ENCODE measurements around the gene SLC39A9. TPM values are rescaled to one million over a fixed set of nuclear protein-coding genes. Genes with fewer than 3 reads are reported as not detected.

The SLC39A9 gene
- total RNA-seq, 4 donors from 2014 or later = 64.9 to 101 (median 81.3) TPM

DNA sequence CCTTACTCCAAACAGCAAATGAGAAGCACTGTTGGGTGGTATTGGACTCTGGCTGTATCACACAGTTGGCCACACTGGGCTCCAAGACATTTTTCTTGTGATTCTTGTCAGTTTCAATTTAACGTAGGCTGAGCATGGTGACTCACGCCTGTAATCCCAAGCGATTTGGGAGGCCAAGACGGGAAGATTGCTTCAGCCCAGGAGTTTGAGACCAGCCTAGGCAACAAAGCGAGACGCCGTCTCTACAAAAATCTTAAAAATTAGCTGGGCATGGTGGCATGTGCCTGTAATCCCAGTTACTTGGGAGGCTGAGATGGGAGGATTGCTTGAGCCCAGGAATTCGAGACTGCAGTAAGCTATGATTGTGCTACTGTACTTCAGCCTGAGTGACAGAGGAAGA lies 50.7 kb downstream of the SLC39A9 start:
- DNase-seq = no peak
- Histone ChIP-seq H3K36me3 (no peaks in the 10 kb centered on the region), H3K27ac (no peak overlapping the region), H3K4me3 (replicated peaks in 1 of 3) (no peak overlapping the region), H3K9me3 (no peaks in the 10 kb centered on the region), H3K4me1 (peaks cover 7 to 8% of the 10 kb centered on the region in 2 donors), H3K27me3 (no peaks in the 10 kb centered on the region)
- 96 to 98% methylated on average over 8 of the region's 8 CpGs for WGBS, 2 donors
- no peak for TF ChIP-seq POLR2A (IDR thresholded peaks at IDR 0.05)
- TF ChIP-seq, protein P1, sequence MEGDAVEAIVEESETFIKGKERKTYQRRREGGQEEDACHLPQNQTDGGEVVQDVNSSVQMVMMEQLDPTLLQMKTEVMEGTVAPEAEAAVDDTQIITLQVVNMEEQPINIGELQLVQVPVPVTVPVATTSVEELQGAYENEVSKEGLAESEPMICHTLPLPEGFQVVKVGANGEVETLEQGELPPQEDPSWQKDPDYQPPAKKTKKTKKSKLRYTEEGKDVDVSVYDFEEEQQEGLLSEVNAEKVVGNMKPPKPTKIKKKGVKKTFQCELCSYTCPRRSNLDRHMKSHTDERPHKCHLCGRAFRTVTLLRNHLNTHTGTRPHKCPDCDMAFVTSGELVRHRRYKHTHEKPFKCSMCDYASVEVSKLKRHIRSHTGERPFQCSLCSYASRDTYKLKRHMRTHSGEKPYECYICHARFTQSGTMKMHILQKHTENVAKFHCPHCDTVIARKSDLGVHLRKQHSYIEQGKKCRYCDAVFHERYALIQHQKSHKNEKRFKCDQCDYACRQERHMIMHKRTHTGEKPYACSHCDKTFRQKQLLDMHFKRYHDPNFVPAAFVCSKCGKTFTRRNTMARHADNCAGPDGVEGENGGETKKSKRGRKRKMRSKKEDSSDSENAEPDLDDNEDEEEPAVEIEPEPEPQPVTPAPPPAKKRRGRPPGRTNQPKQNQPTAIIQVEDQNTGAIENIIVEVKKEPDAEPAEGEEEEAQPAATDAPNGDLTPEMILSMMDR (IDR thresholded peaks at IDR 0.05) = no peak
- intact Hi-C loops (cut with DNase I) = no loop called here

DNA sequence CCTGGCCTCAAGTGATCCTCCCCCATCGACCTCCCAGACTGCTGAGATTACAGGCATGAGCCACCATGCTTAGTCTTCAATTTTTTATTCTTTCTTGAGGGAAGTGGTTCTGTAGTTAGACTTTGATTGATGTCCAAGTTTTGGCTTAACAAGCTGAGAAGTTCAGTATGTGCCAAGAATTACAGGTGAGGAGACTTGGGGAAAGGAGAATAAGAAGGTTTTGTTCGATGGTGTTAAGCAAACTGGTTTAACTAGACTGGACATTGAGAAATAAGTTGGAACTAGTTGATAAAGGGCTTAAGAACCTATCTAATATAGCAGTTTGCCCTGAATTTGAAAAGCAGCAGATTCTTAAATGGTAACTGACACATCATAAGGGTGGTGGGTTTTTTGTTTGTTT lies 53.4 kb downstream of the SLC39A9 start:
- 66 to 76% methylated on average over 2 of the region's 2 CpGs for WGBS, 2 donors
- TF ChIP-seq, protein P1 (IDR thresholded peaks at IDR 0.05) = no peak
- TF ChIP-seq POLR2A (IDR thresholded peaks at IDR 0.05) = no peak
- H3K36me3 ChIP-seq = peaks cover 6 to 9% of the 10 kb centered on the region in 2 donors
- intact Hi-C loops (cut with DNase I) = no loop called here
- H3K4me3 ChIP-seq (replicated peaks in 1 of 3) = no peak overlapping the region
- H3K27me3 ChIP-seq = no peaks in the 10 kb centered on the region
- DNase-seq = no peak
- H3K27ac ChIP-seq = no peak overlapping the region
- no peaks in the 10 kb centered on the region for H3K9me3 ChIP-seq
- peaks cover 6 to 7% of the 10 kb centered on the region in 2 donors for H3K4me1 ChIP-seq

DNA sequence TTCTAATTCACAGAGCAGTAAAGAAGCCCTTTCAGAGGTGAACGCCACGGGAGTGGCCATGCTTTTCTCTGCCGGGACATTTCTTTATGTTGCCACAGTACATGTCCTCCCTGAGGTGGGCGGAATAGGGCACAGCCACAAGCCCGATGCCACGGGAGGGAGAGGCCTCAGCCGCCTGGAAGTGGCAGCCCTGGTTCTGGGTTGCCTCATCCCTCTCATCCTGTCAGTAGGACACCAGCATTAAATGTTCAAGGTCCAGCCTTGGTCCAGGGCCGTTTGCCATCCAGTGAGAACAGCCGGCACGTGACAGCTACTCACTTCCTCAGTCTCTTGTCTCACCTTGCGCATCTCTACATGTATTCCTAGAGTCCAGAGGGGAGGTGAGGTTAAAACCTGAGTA lies 59.9 kb downstream of the SLC39A9 start:
- no peak for DNase-seq
- Histone ChIP-seq H3K4me1 (no peaks in the 10 kb centered on the region), H3K27ac (no peak overlapping the region), H3K36me3 (peaks cover 6 to 9% of the 10 kb centered on the region in 2 donors), H3K9me3 (no peaks in the 10 kb centered on the region), H3K4me3 (replicated peaks in 1 of 3) (no peak overlapping the region), H3K27me3 (no peaks in the 10 kb centered on the region)
- 93 to 94% methylated on average over 11 of the region's 11 CpGs for WGBS, 2 donors
- TF ChIP-seq POLR2A (IDR thresholded peaks at IDR 0.05) = no peak
- TF ChIP-seq, protein P1 (IDR thresholded peaks at IDR 0.05) = no peak
- intact Hi-C loops (cut with DNase I) = no loop called here

DNA sequence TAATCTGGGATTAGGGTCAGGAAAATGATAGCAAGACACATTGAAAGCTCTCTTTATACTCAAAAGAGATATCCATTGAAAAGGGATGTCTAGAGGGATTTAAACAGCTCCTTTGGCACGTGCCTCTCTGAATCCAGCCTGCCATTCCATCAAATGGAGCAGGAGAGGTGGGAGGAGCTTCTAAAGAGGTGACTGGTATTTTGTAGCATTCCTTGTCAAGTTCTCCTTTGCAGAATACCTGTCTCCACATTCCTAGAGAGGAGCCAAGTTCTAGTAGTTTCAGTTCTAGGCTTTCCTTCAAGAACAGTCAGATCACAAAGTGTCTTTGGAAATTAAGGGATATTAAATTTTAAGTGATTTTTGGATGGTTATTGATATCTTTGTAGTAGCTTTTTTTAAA lies 60.6 kb downstream of the SLC39A9 start:
- intact Hi-C loops (cut with DNase I) = no loop called here
- 48 to 63% methylated on average over 1 of the region's 1 CpG for WGBS, 2 donors
- H3K36me3 ChIP-seq = peaks cover 6 to 9% of the 10 kb centered on the region in 2 donors

DNA sequence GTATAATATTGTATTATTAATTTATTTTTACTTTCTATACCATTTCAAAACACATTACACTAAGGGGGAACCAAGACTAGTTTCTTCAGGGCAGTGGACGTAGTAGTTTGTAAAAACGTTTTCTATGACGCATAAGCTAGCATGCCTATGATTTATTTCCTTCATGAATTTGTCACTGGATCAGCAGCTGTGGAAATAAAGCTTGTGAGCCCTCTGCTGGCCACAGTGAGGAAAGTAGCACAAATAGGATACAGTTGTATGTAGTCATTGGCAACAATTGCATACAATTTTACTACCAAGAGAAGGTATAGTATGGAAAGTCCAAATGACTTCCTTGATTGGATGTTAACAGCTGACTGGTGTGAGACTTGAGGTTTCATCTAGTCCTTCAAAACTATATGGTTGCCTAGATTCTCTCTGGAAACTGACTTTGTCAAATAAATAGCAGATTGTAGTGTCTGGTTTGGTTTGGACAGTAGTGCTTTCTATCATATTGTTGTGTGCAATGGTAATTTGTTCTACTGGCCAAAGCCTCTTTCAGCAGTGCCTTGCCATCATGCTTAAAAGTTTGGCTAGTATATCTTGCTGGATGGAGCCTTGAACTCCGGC lies 61.7 kb downstream of the SLC39A9 start:
- 31 to 33% methylated on average over 4 of the region's 4 CpGs for WGBS, 2 donors
- intact Hi-C loops (cut with DNase I) = loop anchor here (5.0 kb wide), 1 partner anchor 218 kb away; no protein-coding TSS in a partner anchor
- H3K4me3 ChIP-seq (replicated peaks in 1 of 3) = no peak overlapping the region
- DNase-seq = peak; percentile 56 to 71
- peaks cover 6 to 9% of the 10 kb centered on the region in 2 donors for H3K36me3 ChIP-seq
- no peak overlapping the region for H3K27ac ChIP-seq
- no peaks in the 10 kb centered on the region for H3K4me1 ChIP-seq
- H3K9me3 ChIP-seq = no peaks in the 10 kb centered on the region
- H3K27me3 ChIP-seq = no peaks in the 10 kb centered on the region
- TF ChIP-seq, protein P1 (IDR thresholded peaks at IDR 0.05) = peak; percentile 23 to 86 (median 74)
- TF ChIP-seq POLR2A (IDR thresholded peaks at IDR 0.05) = no peak

More for the DNA sequence above, 60.6 kb downstream of the SLC39A9 start:
- no peak for DNase-seq
- no peak overlapping the region for H3K4me3 ChIP-seq (replicated peaks in 1 of 3)
- H3K9me3 ChIP-seq = no peaks in the 10 kb centered on the region
- H3K4me1 ChIP-seq = no peaks in the 10 kb centered on the region
- H3K27me3 ChIP-seq = no peaks in the 10 kb centered on the region
- no peak for TF ChIP-seq POLR2A (IDR thresholded peaks at IDR 0.05)
- TF ChIP-seq, protein P1 (IDR thresholded peaks at IDR 0.05) = no peak
- no peak overlapping the region for H3K27ac ChIP-seq
